SK-N-SH treated with all-trans-retinoic acid at 6 μM for 48 hours (cell line): ENCODE results near the gene PPP1R17.

Experiments used
- GLIS3 ChIP-seq: fragments of 250-450 bp; sonication (Bioruptor Pico); IDR thresholded peaks from 2 replicates; pipeline ENCODE4 v1.5.0; 2020; ENCODE audit warnings: mild to moderate bottlenecking, moderate library complexity
- OSR1 ChIP-seq: fragments of 250-450 bp; sonication (Bioruptor Pico); IDR thresholded peaks from 2 replicates; pipeline ENCODE4 v1.8.0; 2022; ENCODE audit warnings: moderate library complexity, mild to moderate bottlenecking, inconsistent platforms
- RARB ChIP-seq: fragments of 250-450 bp; sonication (Bioruptor Pico); IDR thresholded peaks from 2 replicates; pipeline ENCODE4 v1.8.0; 2021; ENCODE audit warnings: mild to moderate bottlenecking, moderate library complexity
- SNAI2 ChIP-seq: fragments of 250-450 bp; sonication (Bioruptor Pico); IDR thresholded peaks from 2 replicates; pipeline ENCODE4 v1.5.0; 2020; ENCODE audit warnings: mild to moderate bottlenecking, moderate library complexity
- TOX ChIP-seq: fragments of 250-450 bp; sonication (Bioruptor Pico); IDR thresholded peaks from 2 replicates; pipeline ENCODE4 v1.8.0; 2021; ENCODE audit warnings: mild to moderate bottlenecking, moderate library complexity, borderline replicate concordance
- ZFP3 ChIP-seq: fragments of 250-450 bp; sonication (Bioruptor Pico); IDR thresholded peaks from 2 replicates; pipeline ENCODE4 v1.5.0; 2020; ENCODE audit warnings: mild to moderate bottlenecking, moderate library complexity
- ZFP30 ChIP-seq: fragments of 450-650 bp; formaldehyde crosslinking; IDR thresholded peaks from 2 replicates; pipeline ENCODE4 v1.5.0; 2022; ENCODE audit warnings: mild to moderate bottlenecking, moderate library complexity
- ZNF565 ChIP-seq: fragments of 450-650 bp; formaldehyde crosslinking; conservative IDR thresholded peaks from 2 replicates; pipeline ENCODE4 v1.5.0; 2020; ENCODE audit warnings: low read depth, mild to moderate bottlenecking, moderate library complexity
- ZNF70 ChIP-seq: fragments of 450-650 bp; formaldehyde crosslinking; IDR thresholded peaks from 2 replicates; pipeline ENCODE4 v1.5.0; 2020; ENCODE audit warnings: mild to moderate bottlenecking, moderate library complexity
- TF ChIP-seq, protein P1 (sequence below): fragments of 250-450 bp; sonication (Bioruptor Pico); IDR thresholded peaks from 2 replicates; pipeline ENCODE4 v1.8.0; 2020; ENCODE audit warnings: mild to moderate bottlenecking, moderate library complexity, borderline replicate concordance
- TF ChIP-seq, protein P2 (sequence below): fragments of 250-450 bp; sonication (Bioruptor Pico); IDR thresholded peaks from 2 replicates; pipeline ENCODE4 v1.5.1; 2020; ENCODE audit warnings: low read depth, mild to moderate bottlenecking, moderate library complexity

DNA sequence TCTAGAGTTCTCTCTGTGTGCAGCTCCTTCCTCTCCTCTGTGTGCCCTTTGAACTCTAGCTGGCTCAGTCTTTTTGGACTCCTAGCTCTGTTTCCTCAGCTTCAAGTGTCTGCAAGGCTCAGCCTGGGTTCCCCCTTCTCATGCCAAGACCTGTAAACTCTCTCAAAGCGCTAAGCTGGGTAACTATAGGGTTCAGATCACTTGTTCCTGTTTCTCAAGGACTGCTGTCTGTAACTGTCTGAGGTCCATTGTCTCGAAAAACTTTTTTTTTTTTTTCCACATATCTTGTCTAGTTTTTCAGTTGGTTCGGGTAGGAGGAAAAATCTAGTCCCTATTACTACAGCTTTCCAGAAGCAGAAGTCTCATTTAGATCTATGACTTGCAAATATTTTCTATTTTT, 46.6 kb upstream of the PPP1R17 start:
- TF ChIP-seq, protein P1, sequence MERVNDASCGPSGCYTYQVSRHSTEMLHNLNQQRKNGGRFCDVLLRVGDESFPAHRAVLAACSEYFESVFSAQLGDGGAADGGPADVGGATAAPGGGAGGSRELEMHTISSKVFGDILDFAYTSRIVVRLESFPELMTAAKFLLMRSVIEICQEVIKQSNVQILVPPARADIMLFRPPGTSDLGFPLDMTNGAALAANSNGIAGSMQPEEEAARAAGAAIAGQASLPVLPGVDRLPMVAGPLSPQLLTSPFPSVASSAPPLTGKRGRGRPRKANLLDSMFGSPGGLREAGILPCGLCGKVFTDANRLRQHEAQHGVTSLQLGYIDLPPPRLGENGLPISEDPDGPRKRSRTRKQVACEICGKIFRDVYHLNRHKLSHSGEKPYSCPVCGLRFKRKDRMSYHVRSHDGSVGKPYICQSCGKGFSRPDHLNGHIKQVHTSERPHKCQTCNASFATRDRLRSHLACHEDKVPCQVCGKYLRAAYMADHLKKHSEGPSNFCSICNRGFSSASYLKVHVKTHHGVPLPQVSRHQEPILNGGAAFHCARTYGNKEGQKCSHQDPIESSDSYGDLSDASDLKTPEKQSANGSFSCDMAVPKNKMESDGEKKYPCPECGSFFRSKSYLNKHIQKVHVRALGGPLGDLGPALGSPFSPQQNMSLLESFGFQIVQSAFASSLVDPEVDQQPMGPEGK (CRISPR knock-in tag), result no peak
- TF ChIP-seq ZFP3 (CRISPR knock-in tag), result no peak
- no peak for TF ChIP-seq OSR1 (CRISPR knock-in tag)
- no peak for TF ChIP-seq SNAI2 (CRISPR knock-in tag)
- TF ChIP-seq ZNF565, result no peak
- TF ChIP-seq, protein P2, sequence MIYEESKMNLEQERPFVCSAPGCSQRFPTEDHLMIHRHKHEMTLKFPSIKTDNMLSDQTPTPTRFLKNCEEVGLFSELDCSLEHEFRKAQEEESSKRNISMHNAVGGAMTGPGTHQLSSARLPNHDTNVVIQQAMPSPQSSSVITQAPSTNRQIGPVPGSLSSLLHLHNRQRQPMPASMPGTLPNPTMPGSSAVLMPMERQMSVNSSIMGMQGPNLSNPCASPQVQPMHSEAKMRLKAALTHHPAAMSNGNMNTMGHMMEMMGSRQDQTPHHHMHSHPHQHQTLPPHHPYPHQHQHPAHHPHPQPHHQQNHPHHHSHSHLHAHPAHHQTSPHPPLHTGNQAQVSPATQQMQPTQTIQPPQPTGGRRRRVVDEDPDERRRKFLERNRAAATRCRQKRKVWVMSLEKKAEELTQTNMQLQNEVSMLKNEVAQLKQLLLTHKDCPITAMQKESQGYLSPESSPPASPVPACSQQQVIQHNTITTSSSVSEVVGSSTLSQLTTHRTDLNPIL (CRISPR knock-in tag), result no peak
- no peak for TF ChIP-seq GLIS3
- TF ChIP-seq RARB (CRISPR knock-in tag), result no peak
- TF ChIP-seq ZNF70, result no peak
- TF ChIP-seq TOX (CRISPR knock-in tag), result no peak
- TF ChIP-seq ZFP30, result no peak
